GM21360 (cell line): Measurements from ENCODE around the gene ACER1.
A peak's percentile ranks its signal among the peaks of the same experiment; 100 is the strongest.
"Not testable (repeated sequence)": the region's sequence is repeated elsewhere in the genome, so short reads cannot be mapped to it uniquely, and the experiment has no call there.

ENCODE experiments used
- ATAC-seq: cut with Tn5 transposase; IDR thresholded peaks from one replicate; pipeline ENCODE4 v1.9.1; 2021; ENCODE audit warnings: mild to moderate bottlenecking, moderate library complexity; ENCODE audit not compliant: unreplicated experiment

The ACER1 gene, protein sequence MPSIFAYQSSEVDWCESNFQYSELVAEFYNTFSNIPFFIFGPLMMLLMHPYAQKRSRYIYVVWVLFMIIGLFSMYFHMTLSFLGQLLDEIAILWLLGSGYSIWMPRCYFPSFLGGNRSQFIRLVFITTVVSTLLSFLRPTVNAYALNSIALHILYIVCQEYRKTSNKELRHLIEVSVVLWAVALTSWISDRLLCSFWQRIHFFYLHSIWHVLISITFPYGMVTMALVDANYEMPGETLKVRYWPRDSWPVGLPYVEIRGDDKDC

DNA sequence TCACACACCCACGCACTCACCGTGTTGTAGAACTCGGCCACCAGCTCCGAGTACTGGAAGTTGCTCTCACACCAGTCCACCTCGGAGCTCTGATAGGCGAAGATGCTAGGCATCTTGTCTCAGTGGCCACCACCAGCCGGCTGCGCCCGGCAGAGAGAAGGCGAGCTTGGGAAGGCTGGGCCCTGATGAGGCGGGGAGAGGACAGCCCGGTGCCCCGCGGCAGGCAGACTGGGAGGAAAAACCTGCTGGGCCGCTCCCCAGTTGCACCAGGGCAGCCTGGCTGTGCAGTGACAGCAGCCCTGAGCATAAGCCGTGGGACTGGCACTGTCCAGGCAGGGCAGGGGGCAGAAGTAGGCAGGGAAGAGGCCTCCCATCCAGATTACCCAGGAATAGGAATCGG lies at the start of gene ACER1:
Gene ACER1, minus strand, starts transcription at position 174 of the 400 bp plus-strand sequence. Its CDS starts 61 bp downstream, at position 113.
- ATAC-seq, result no peak

DNA sequence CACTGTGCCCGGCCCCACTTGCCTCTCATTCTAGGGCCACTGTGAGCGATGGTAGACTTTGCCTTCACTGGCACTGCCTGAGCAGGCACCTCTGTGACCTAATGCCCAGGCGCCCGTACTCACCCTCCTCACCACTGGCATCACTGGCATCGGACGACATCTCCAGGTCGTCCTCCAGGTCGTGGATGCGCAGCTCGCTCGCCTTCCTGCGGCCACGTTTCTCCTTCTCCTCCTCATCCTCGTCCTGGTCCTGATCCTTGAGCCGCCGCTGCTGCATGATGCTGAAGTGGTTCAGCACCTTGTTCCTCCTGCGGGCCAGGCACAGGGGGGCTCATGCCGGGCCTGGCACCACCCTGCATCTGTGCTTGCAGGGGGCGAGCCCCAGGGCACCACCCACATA lies 49.8 kb upstream of the ACER1 start:
- no peak for ATAC-seq

DNA sequence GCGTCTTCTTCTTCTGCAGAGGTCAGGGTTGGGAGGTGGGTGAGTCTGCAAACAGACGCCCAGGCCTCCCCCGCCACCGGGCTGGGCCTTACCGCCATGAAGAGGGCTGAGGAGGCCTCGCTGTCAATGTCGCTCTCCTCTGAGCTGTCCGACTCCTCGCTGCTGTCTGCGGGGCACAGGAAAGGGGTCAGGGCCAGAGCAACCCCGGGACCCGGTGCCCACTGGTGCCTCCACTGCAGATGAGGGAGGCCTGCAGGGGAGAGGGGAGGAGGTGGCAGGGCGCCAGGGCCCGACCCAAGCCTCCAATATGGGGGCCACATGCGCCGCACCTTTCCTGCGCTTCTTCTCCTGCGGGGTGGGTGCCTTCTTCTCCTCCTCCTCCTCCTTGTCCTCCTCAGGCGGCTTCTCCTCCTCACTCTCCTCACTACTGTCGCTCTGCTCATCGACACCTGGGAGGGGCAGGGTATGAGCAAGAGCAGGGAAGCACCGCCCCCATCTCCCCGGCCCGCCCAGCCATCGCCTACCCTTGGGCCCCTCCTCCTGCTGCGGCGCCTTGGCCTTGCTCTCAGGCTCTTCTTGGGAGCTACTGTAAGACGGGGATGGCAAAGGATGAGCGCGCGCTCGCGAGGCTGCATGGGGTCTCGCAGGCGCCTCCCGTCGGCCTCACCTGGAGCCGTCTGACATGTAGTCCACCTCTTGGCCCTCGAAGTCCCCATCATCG lies 47.8 kb upstream of the ACER1 start:
- ATAC-seq, result no peak

DNA sequence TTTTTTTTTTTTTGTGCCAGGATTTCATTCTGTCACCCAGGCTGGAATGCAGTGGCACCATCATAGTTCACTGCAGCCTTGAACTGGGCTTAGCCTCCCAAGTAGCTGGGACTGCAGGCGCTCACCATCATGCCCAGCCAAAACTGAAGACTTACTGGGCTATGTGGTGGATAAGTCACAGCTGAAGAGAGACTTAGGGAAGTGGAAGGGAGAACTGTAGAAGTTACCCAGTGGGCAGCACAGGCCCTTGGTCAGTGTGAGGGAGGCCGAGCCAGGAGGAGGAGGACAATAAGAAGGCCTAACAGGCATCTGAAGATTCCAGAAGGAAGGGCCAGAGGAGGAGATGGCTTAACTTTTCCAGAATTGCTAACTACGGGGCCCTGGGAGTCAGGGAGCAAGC lies 46.3 kb upstream of the ACER1 start:
- no peak for ATAC-seq

DNA sequence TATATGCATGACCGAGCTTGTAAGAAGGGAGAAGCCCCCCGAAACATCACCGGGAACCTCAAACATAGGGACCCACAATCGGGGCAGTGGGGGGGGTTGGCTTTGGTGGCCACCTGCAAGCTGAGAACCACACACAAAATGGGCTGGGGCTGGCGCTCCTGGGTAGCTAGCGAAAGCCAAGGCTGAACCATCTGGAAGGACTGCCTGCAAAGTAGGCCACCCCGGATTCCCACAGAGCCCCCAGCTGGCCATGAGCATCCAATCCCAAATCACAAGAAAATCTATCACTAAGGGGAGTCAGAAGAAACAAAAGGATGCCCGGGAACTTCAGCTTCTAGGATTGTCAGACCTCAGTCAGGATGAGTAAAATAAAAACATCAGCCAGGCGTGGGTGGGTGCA lies 45.1 kb upstream of the ACER1 start:
- ATAC-seq, result no peak

DNA sequence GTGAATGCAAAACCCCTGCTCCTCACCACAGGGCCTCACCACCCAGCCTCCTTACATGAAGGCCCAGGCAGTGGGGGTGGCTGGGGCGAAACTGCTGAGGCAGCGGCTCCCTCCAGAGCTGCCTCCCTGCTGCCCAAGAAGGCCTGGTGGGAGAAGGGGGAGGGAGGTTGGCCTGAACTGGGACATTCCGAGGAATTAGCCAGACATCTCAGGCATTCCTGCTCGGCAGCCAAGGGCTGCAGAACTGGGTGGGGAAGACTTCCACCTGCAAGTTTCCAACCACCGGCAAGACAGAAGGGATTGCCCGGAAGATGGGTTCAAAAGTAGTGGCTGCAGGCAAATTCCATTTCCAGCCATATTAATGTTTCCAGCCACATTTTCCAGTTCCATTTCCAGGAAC lies 44.6 kb upstream of the ACER1 start:
- ATAC-seq, result no peak

DNA sequence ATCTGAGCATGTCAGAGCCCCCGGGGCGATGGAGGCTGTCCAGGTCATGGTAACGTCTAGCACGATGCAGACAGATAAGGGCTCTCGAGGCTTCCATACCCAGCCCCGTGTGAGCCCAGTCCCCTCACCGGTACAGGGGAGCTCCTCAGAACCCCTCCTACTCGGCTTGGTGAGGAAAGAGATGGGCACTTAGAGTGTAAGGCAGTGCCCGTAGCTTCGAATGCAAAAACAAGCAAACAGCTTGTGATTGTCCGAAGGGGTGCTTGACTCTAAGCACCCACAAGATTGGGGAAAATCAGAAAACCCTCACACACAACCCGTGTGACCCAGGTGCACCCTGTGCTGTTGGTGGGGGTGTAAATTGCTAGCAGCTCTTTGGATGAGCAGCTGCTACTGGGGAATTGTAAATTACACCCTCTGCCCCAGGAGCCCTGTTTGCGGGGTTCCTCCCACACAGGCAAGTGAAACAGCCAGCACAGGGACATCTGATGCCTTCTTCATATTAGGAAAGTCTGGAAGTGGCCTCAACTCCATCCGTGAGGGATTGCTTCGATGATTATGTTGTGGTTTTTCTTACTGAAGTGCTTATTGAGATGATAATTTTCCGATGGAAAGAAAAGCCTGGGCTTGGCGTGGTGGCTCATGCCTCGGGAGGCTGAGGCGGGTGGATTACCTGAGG lies 43.2 kb upstream of the ACER1 start:
- ATAC-seq, result no peak

DNA sequence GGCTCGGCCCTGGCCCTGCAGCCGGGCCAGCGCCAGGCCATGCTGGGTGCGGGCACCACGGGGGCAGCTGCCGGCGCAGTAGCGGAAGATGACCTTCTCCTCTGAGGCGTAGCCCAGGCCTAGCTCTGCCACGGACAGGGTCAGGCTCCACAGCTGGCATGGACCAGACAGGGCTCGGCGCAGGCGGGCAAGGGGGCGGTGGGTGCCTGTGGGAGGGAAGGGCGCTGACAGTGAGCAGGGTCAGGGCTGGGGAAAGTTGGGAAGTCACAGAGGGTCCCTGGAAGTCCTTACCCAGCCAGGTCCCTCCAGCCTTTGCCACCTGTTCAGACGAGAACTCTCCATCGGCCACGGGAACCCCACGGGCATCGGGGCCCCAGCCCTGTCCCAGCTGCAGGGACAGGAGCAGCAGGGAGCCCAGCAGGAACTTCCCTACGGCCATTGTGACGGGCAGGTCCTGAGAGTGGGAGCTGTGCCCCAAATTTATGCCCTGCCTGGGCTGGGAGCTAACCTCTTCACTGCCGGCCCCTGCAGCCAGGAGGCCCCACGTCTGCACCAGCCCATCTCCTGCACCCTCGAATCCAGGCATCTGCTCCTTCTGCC lies 42.1 kb upstream of the ACER1 start, which contains the start of gene PSPN:
Gene PSPN, minus strand, starts transcription at position 523 of the 600 bp plus-strand sequence. Its CDS starts 84 bp downstream, at position 439.
- ATAC-seq, result no peak

DNA sequence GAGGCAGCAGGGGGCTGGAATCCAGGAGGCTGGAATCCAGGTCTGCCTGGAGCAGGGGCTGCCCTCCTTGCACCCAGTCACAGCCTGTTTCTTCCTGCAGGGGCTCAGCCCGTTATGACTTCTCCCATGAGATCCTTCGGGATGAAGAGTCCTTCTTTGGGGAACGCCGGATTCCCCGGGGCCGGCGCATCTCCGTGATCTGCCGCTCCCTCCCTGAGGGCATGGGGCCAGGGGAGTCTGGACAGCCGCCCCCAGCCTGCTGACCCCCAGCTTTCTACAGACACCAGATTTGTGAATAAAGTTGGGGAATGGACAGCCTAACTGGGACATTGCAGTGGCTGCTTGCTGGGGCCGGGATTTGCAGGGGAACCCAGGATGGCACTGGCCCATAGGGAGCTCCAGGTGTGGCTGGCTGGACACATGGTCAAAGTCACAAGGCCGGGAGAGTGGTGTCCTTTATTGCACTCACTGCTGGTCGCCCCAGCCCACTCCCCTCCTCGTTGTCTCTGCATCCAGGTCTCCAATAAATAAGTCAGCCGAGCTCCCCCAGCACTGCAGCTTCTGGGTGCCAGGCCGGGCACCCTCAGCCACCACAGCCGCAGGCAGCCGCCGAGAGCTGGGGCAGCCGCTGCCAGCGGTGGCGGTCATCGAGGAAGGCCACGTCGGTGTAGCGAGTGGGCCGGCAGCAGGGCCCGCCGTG lies 41.4 kb upstream of the ACER1 start:
- ATAC-seq, result no peak

DNA sequence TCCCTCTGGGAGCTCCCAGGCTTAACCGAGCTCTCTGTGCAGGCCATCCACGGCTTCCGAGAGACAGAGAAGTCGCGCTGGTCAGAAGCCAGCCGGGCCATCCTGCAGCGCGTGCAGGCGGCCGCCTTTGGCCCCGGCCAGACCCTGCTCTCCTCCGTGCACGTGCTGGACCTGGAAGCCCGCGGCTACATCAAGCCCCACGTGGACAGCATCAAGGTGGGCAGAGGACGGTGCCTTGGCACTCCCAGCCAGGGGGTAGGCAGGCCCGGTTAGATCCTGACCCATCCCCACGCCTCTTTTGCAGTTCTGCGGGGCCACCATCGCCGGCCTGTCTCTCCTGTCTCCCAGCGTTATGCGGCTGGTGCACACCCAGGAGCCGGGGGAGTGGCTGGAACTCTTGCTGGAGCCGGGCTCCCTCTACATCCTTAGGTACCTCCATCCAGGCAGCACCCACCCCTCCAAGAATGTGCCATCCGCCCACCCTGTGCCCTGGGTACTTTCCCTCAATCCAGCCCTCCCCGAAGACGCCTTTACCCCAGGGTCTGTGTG lies 40.8 kb upstream of the ACER1 start:
- ATAC-seq, result no peak

DNA sequence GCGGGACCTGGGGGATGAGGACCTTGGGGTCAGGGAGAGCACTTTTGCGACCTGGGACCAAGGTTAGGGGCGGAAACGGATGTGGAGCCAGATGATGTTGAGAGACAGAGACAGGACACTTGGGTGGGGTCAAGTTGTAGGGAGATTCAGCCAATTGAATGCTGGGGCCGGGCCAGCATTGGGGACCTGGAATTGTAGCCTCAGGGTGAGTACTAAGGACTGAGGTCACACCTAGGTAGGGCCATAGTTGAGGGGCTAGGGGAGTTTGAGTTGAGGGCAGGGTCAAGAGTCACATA lies 40.3 kb upstream of the ACER1 start:
- no peak for ATAC-seq

DNA sequence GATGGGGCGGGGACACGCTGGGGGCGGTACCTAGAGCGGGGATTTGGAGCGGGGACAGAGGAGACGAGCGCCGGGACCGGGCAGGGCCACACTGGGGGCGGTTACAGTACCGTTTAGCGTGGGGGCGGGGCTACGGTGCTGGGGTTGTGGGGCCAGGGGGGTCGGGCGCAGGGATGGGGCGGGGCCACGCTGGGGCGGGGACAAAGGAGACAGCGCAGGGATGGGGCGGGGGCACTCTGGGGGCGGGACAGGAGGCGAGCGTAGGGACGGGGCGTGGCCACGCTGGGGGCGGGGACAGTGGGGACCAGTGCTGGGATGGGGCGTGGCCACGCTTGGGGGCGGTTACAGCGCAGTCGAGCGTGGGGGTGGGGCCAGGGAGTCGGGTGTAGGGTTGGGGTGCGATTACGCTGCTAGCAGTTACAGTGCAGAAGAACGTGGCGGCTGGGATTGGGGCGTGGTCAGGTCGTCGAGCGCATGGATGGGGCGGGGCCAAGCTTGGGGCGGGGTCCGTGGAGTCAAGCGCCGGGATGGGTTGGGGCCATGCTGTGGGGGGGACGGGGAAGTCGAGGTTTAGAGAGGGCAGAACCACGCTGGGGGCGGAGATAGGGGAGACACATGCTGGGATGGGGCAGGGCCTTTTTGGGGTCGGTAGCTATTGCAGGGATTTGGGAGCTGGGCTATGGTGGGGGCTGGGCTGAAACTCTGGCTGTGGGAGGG lies 39.8 kb upstream of the ACER1 start:
- ATAC-seq, result peak; percentile 47

DNA sequence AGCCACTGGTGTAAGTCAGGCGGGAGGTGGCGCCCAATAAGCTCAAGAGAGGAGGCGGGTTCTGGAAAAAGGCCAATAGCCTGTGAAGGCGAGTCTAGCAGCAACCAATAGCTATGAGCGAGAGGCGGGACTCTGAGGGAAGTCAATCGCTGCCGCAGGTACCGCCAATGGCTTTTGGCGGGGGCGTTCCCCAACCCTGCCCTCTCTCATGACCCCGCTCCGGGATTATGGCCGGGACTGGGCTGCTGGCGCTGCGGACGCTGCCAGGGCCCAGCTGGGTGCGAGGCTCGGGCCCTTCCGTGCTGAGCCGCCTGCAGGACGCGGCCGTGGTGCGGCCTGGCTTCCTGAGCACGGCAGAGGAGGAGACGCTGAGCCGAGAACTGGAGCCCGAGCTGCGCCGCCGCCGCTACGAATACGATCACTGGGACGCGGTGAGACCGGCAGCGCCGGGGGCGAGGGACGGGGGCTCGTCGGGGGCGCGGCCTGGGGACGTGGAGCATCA lies 39.2 kb upstream of the ACER1 start, which contains the start of gene ALKBH7:
Gene ALKBH7, plus strand, starts transcription at position 201 of the 502 bp plus-strand sequence. Its CDS starts 27 bp downstream, at position 228.
- ATAC-seq, result peak; percentile 69

DNA sequence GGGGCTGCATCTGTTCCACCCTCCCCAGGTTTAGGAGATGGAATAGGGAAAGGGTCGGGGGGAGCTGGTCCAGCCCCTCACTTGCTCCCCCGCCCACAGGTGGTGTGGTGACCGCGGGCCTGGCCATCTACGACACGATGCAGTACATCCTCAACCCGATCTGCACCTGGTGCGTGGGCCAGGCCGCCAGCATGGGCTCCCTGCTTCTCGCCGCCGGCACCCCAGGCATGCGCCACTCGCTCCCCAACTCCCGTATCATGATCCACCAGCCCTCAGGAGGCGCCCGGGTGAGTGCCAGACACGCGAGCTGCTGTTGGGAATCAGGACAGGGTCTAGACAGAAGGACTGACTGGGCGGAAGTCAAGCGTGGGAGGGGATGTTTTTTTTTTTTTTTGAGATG lies 30.9 kb upstream of the ACER1 start:
- ATAC-seq, result no peak

DNA sequence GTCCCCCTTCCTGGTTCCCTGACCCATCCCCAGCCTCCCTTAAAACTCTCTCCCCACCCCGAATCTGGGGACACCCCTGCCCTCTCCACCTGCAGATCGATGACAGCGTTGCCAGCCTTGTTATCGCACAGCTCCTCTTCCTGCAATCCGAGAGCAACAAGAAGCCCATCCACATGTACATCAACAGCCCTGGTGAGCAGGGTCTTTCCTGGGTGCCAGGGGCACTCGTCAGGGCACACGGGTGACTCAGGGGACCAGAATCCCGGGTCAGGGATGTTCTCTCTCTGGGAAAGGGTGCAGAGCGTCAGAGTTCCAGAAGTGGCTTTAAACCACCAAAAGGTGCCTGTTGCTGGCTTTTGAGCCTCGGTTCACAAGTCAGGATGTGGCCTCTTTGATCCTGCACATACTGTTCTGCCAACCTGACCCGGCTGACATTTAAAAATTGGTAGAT lies 29.0 kb upstream of the ACER1 start:
- ATAC-seq, result no peak

DNA sequence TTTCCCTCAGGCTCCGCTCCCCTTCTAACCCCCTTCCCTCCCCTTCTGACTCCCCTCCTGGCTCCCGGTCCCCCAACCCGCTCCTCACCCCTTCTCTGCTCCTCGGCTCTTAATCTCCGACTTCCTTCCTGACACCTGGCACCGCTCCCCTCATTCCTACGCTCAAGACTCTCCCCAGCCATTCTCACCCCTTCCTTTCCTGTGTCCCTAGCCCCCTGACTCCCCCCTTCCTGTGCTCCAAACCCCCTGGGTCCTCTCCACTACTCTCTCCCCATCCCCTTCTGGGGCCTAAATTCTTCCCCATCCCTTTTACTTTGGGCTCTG lies 28.6 kb upstream of the ACER1 start:
- ATAC-seq, result no peak

DNA sequence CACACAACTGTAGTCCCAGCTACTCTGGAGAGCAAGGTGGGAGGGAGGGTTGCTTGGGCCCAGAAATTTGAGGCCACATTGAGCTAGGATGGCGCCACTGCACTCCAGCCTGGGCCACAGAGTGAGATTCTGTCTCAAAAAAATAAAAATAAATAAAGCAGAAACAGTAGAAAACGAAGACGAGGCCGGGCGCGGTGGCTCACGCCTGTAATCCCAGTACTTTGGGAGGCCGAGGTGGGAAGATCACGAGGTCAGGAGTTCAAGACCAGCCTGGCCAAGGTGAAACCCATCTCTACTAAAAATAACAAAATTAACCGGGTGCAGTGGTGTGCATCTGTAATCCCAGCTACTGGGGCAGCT lies 27.4 kb upstream of the ACER1 start:
- not testable (repeated sequence) for ATAC-seq

DNA sequence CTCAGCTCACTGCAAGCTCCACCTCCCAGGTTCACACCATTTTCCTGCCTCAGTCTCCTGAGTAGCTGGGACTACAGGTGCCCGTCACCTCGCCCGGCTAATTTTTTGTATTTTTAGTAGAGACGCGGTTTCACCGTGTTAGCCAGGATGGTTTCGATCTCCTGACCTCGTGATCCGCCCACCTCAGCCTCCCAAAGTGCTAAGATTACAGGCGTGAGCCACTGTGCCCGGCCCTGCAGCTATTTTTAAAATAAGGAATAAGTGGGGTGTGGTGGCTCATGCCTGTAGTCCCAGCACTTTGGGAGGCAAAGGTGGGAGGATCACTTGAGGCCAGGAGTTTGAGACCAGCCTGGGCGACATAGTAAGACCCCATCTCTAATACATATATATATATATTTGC lies 27.0 kb upstream of the ACER1 start:
- ATAC-seq, result not testable (repeated sequence)

DNA sequence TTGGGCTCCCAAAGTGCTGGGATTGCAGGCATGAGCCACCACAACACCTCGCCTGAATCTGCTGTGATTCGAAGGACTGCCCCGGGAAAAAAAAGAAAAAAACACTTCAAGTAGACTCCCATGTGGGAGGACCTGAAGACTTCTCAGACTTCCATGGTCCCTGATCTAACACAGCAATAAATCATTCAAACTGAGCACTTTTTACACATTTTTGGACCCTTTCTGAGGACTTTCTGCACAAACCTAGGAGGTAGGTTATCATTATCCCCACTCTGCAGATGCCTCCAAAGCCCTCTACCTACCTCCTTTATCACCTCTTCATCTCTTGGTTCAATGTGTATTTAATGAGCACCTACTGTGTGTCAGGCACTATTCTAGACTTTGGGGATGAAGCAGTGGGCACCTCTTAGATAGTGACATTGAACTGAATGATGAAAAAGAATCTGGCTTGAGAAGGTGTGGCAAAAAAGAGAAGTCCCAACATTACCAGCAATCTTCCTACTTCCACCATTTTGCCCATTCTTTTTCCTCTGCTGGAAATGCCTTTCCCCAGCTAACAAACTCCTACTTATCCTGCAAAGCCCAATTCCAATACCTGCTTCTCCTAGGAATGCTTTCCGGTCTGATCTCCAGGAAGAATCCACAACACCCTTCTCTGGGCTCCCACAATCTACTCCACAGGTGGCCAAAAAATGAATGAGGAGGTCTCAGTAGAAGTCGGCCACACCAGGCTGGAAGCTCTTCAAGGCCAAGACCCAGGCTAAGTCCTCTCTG lies 26.3 kb upstream of the ACER1 start:
- ATAC-seq, result no peak
